NCI-H1436 (cell line): ENCODE measurements around the gene SPP1.
A peak's percentile ranks its signal among the peaks of the same experiment; 100 is the strongest.

Source experiments
- DNase-seq: peaks from one replicate; lab custom pipeline; 2025; lab: John Stamatoyannopoulos, UW

SPP1 gene

GRCh38 chr4:87953826-87954225, 21.7 kb upstream of the SPP1 start:
- DNase-seq = no peak

- DNase-seq = no peak
These were observed 19.0 kb upstream of the SPP1 start for GRCh38 chr4:87956501-87956900.

GRCh38 chr4:87957061-87957460, 18.5 kb upstream of the SPP1 start:
- no peak for DNase-seq

- DNase-seq = no peak
These were observed 13.5 kb upstream of the SPP1 start for GRCh38 chr4:87961993-87962392.

- no peak for DNase-seq
These were observed 12.9 kb upstream of the SPP1 start for GRCh38 chr4:87962398-87963146.

GRCh38 chr4:87965501-87965975, 10.0 kb upstream of the SPP1 start:
- DNase-seq = no peak

- DNase-seq = no peak
These were observed 9.4 kb upstream of the SPP1 start for GRCh38 chr4:87966095-87966496.

- no peak for DNase-seq
These were observed 8.3 kb upstream of the SPP1 start for GRCh38 chr4:87967193-87967592.

GRCh38 chr4:87970121-87970520, 5.4 kb upstream of the SPP1 start:
- DNase-seq = no peak

- no peak for DNase-seq
These were observed 3.6 kb upstream of the SPP1 start for GRCh38 chr4:87971866-87972265.

GRCh38 chr4:87973283-87974169, 2.0 kb upstream of the SPP1 start:
- peak; percentile 27 for DNase-seq

GRCh38 chr4:87974856-87975462, 555 bp upstream of the SPP1 start:
- no peak for DNase-seq

- DNase-seq = no peak
These were observed 2.2 kb downstream of the SPP1 start for GRCh38 chr4:87977521-87978278.

- DNase-seq = no peak
These were observed 3.2 kb downstream of the SPP1 start for GRCh38 chr4:87978681-87979080.

GRCh38 chr4:87979810-87980209, 4.3 kb downstream of the SPP1 start:
- DNase-seq = no peak

GRCh38 chr4:87981486-87981885, 6.0 kb downstream of the SPP1 start:
- DNase-seq = no peak

GRCh38 chr4:87982036-87982435, 6.5 kb downstream of the SPP1 start:
- DNase-seq = no peak

GRCh38 chr4:87982446-87983010, 7.0 kb downstream of the SPP1 start:
- DNase-seq = no peak

GRCh38 chr4:87983996-87984395, 8.5 kb downstream of the SPP1 start:
- no peak for DNase-seq

- peak; percentile 13 for DNase-seq
These were observed 9.8 kb downstream of the SPP1 start for GRCh38 chr4:87985097-87985886.

- DNase-seq = no peak
These were observed 10.3 kb downstream of the SPP1 start for GRCh38 chr4:87985887-87986200.
